Stimulated activated naive CD4-positive, alpha-beta T cell treated with Interleukin-2 at 50 U/mL for 16 hours (primary cell): ENCODE results near the gene ABHD16A.

Source experiments
- DNase-seq: peaks from one replicate; lab custom pipeline; 2025; lab: John Stamatoyannopoulos, UW

ABHD16A gene

DNA sequence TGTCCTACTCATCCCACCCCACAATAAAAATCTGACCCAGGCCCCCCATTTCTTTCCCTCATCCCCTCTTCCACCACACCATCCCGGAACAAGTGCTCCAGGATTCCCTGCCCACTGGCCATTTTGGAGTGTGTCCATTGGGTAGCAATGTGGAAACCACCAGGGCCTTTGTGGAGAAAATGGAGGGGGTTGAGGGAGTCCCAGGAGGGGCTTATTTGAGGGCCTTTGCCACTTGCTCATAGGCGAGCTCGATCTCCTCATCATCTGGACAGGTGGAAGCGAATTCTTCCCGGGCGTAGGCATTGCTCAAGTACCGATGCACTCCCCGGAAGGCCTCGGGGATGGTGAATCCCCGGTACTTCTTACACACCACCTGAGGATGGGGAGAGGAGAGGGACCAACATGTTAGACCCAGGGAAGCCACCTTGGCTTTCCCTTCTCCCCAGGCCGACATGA lies 27.5 kb upstream of the ABHD16A start:
- DNase-seq, result no peak

GRCh38 chr6:31729979-31730630 lies 27.0 kb upstream of the ABHD16A start:
- peak; percentile 58 for DNase-seq

DNA sequence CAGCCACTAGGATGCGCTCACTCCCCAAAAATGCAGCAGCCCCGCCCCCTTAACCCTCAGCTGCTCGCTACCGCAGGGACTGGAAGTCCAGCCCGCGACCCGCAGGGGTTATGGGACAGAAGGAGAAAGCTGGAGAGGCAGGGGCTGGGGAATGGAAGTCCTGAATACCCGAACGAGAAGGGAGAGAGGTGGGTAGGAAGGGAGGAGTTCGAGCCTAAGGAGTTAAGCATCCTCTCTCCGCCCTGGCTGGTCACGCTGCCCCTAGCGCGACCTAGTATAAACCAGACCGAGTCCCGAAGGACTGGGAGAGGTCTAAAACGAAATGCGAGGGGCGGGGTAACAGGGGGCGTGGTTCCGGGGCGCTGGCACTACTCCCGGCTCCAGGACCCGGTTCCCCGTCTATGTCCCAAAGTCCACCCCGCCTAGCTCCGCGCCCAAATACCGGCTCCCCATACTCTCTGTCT lies 26.4 kb upstream of the ABHD16A start:
- peak; percentile 75 for DNase-seq

GRCh38 chr6:31728767-31729514 lies 25.8 kb upstream of the ABHD16A start, which contains the start of gene DDAH2:
Gene DDAH2, minus strand, starts transcription at chr6:31729299. Its CDS starts 138 bp downstream, at chr6:31729161.
- no peak for DNase-seq

DNA sequence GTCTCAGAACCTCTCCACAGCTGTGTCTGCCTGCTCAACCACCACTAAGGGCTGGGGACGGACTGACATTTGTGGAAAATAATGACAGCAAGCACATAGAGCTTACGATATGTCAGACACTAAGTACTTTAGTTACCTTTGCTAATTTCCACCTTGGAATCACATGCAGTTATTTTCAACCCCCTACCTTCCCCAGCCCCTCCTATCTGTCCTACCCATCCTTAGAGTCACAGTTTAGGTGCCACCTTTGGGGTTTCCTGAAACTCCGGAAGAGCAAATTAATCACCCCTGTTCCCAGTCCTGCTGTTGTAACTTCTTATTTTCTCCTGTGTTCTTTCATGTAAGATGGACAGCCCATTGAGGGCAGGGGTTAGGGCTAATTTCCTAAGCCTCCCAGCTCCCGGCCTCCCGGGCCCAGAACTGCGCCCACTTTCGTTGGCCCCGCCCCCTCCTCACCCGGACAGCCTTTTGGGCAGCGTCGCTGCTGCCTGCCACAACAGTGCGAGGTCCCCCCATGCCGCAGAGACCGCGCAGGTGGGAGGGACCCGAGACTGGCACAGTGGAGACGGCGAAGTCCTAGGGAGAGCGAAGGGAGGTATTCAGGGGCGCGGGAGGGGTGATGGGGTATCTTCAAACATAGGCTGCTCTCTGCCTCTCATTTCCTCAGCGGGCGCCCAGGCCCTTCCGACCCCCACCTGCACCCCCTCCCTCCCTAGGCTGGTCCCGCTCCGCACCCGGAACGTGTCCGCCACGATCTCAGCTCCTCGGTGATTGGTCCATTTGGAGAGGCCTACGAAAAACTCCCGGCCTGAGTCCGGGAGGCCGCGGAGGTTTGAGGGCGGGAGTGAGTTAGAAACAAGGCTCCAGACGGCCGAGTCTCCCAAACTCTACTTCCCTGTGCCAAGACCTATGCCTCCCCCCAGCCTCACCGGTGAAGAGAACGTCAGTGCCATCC lies 24.9 kb upstream of the ABHD16A start:
- no peak for DNase-seq

DNA sequence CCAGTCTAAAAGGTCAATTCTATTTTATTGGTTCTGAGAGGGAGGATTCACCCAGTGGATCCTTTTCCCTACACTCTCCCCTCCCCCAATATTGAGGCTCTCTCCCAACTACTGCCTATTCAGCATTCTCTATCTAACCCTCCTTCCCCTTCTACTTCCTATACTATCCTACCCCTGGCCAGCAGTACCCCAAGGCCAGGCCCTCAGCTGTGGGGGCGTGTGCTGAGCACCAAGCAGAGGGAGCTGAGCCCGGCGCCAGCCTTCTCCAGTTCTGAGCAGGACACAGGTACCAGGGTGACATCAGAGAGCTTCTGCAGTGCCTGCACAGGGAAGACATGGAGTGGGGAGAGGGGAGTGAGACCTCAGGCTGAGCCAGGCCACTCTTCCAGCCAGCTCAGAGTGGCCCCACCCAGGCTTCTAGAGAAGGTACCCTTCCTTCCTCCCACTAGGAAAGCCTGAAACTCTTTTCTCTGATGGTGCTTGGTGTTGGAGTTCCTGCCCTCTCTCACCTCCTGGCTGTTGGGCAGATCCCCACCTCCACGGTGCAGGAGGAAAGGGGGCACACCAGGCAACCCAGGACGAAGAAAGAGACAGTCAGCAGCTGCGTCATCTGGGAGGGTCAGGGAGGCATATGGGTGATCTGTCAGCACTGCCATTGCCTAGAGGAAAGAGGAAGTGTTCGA lies 24.1 kb upstream of the ABHD16A start:
- DNase-seq, result no peak

- DNase-seq, result no peak
These were observed 22.6 kb upstream of the ABHD16A start for GRCh38 chr6:31725502-31726350.

- no peak for DNase-seq
These were observed 21.0 kb upstream of the ABHD16A start for GRCh38 chr6:31723980-31724691.

DNA sequence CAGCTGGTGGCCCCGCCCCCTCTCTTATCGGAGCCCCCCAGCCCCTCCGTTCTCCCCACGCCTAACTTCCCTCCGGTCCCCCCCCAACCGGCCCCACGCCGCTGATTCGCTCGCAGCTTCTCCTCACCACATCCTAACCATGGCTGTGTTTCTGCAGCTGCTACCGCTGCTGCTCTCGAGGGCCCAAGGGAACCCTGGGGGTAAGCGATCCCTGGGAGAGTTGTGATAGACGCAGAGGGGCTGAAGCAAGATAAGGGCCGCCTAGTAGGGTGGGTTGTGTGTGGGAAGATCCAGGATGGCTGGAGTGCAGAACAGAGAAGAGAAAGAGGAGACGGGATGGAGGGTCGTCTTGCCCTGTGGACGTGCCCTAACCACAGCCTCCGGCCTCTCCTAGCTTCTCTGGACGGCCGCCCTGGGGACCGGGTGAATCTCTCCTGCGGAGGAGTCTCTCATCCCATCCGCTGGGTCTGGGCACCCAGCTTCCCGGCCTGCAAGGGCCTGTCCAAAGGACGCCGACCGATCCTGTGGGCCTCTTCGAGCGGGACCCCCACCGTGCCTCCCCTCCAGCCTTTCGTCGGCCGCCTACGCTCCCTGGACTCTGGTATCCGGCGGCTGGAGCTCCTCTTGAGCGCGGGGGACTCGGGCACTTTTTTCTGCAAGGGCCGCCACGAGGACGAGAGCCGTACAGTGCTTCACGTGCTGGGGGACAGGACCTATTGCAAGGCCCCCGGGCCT lies 20.3 kb upstream of the ABHD16A start, which contains the start of gene MPIG6B:
TSS of gene MPIG6B (plus strand) at position 129 of the 735 bp plus-strand sequence. CDS start at position 140, 11 bp downstream.
- DNase-seq, result no peak

GRCh38 chr6:31722173-31722572 lies 19.0 kb upstream of the ABHD16A start:
- no peak for DNase-seq

GRCh38 chr6:31721351-31722020 lies 18.4 kb upstream of the ABHD16A start, which contains the start of gene LY6G6C:
Gene LY6G6C, minus strand, starts transcription at chr6:31721746. Its CDS starts 67 bp downstream, at chr6:31721679.
- DNase-seq, result no peak

GRCh38 chr6:31720196-31720770 lies 17.2 kb upstream of the ABHD16A start:
- no peak for DNase-seq

GRCh38 chr6:31719001-31719400 lies 15.9 kb upstream of the ABHD16A start:
- DNase-seq, result no peak

- DNase-seq, result no peak
These were observed 15.1 kb upstream of the ABHD16A start for GRCh38 chr6:31718265-31718664.

GRCh38 chr6:31717499-31718222 lies 14.5 kb upstream of the ABHD16A start:
- DNase-seq, result no peak

DNA sequence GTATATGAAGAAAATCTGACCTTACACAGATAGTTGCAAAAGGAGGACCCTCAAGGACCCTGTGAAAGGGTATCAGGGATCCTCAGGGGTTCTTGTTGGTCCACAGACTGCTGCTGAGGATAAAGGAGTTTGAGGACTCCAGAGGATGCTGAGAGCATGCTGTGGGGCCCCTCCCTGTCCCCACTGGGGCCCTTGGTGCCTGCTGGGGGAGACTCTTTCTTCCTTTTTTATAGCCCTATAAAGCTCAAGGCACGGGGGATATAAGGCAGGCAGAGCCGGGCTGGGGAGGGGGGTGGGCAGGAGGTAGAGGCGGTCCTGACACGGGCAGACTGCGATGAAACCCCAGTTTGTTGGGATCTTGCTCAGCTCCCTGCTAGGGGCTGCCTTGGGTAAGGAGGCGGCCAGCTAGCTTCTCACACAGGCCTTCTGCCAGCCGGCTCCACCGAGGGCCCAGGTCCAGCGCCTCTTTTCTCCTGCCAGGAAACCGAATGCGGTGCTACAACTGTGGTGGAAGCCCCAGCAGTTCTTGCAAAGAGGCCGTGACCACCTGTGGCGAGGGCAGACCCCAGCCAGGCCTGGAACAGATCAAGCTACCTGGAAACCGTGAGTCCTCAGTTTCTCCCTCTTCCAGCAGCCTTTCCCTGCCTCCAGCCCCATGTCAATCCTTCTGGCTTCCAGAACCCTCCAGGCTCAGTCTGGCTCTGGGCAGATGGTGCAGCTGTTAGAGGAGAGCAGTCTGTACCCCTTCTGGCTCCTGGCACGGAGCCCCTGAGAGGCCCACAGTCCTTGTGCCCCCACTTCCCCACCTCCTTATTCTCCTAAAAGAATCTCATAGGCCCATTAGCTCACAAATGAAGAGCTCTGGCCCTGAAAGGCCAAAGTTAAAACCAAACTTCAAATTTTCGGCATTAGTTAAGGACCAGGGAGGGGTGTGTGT lies 12.2 kb upstream of the ABHD16A start, which contains the start of gene LY6G6D:
TSS of gene LY6G6D (plus strand) at position 327 of the 937 bp plus-strand sequence. CDS start at position 335, 8 bp downstream.
- no peak for DNase-seq
